HepG2 (cell line): ENCODE measurements around the gene ASH1L.
"Not testable (repeated sequence)": the region's sequence is repeated elsewhere in the genome, so short reads cannot be mapped to it uniquely, and the experiment has no call there.

Source experiments
- EHMT2 ChIP-seq: fragments of 200-600 bp; sonication (generic); IDR thresholded peaks from 2 replicates; pipeline ENCODE4 v1.7.0; 2017; ENCODE audit warnings: antibody characterized with exemption, low read depth, low read length, borderline replicate concordance
- GLI4 ChIP-seq: sonication (generic); formaldehyde crosslinking; IDR thresholded peaks from 2 replicates; pipeline ENCODE4 v1.5.1; 2020; ENCODE audit warnings: missing genetic modification reagents, mild to moderate bottlenecking, moderate library complexity, borderline replicate concordance
- POLR2AphosphoS5 ChIP-seq: IDR thresholded peaks from 2 replicates; pipeline ENCODE4 v1.6.1; 2012; ENCODE audit warnings: low read depth, low read length
- REST ChIP-seq, 2 experiments: IDR thresholded peaks; 2 replicates each; pipeline ENCODE4 v1.6.1; 2011 to 2012; ENCODE audit warnings: low read length in 2 of 2, borderline replicate concordance in 1 of 2, low read depth in 1 of 2, mild to moderate bottlenecking in 1 of 2, moderate library complexity in 1 of 2
- U2AF1 ChIP-seq: fragments of 200-400 bp; formaldehyde crosslinking; optimal IDR thresholded peaks from 2 replicates; pipeline ENCODE3; 2017; ENCODE audit warnings: mild to moderate bottlenecking, low read depth, low read length
- ZNF614 ChIP-seq: IDR thresholded peaks from 2 replicates; pipeline ENCODE4 v1.6.1; 2018; ENCODE audit warnings: missing biosample characterization, missing genetic modification reagents, inconsistent platforms, borderline replicate concordance
- TF ChIP-seq, protein P1 (sequence below): sonication (generic); formaldehyde crosslinking; IDR thresholded peaks from 2 replicates; pipeline ENCODE4 v1.4.0; 2020; ENCODE audit warnings: missing genetic modification reagents
- TF ChIP-seq, protein P2 (sequence below): sonication (generic); formaldehyde crosslinking; IDR thresholded peaks from one replicate; pipeline ENCODE4 v1.5.1; 2020; ENCODE audit warnings: mild to moderate bottlenecking, missing genetic modification reagents; ENCODE audit errors: not compliant biosample characterization
- TF ChIP-seq, protein P3 (sequence below): sonication (generic); formaldehyde crosslinking; IDR thresholded peaks from 2 replicates; pipeline ENCODE4 v1.5.0; 2020; ENCODE audit warnings: missing genetic modification reagents
- TF ChIP-seq, protein P4 (sequence below): sonication (generic); formaldehyde crosslinking; IDR thresholded peaks from 2 replicates; pipeline ENCODE4 v1.5.0; 2020; ENCODE audit warnings: mild to moderate bottlenecking, missing genetic modification reagents, borderline replicate concordance

DNA sequence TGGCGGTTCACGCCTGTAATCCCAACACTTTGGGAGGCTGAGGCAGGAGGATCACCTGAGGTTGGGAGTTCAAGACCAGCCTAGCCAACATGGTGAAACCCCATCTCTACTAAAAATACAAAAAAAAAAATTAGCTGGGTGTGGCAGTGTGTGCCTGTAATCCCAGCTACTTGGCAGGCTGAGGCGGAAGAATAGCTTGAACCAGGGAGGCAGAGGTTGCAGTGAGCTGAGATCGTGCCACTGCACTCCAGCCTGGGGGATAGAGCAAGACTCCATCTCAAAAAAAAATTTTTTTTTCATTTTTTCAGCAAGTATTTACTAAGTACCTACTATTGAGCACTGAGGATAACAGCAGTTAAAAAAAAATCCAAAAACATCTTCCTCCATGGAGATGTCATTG is 69.0 kb downstream of the ASH1L start:
- TF ChIP-seq GLI4; EHMT2; U2AF1; REST (IDR thresholded peaks at IDR 0.05; ENCODE audit: borderline replicate concordance in 1 of 2, low read depth in 1 of 2, low read length in 2 of 2); POLR2AphosphoS5; ZNF614 (CRISPR knock-in tag): not testable (repeated sequence)
- TF ChIP-seq, protein P1, sequence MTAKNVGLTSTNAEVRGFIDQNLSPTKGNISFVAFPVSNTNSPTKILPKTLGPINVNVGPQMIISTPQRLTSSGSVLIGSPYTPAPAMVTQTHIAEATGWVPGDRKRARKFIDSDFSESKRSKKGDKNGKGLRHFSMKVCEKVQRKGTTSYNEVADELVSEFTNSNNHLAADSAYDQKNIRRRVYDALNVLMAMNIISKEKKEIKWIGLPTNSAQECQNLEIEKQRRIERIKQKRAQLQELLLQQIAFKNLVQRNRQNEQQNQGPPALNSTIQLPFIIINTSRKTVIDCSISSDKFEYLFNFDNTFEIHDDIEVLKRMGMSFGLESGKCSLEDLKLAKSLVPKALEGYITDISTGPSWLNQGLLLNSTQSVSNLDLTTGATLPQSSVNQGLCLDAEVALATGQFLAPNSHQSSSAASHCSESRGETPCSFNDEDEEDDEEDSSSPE = not testable (repeated sequence)
- TF ChIP-seq, protein P2, sequence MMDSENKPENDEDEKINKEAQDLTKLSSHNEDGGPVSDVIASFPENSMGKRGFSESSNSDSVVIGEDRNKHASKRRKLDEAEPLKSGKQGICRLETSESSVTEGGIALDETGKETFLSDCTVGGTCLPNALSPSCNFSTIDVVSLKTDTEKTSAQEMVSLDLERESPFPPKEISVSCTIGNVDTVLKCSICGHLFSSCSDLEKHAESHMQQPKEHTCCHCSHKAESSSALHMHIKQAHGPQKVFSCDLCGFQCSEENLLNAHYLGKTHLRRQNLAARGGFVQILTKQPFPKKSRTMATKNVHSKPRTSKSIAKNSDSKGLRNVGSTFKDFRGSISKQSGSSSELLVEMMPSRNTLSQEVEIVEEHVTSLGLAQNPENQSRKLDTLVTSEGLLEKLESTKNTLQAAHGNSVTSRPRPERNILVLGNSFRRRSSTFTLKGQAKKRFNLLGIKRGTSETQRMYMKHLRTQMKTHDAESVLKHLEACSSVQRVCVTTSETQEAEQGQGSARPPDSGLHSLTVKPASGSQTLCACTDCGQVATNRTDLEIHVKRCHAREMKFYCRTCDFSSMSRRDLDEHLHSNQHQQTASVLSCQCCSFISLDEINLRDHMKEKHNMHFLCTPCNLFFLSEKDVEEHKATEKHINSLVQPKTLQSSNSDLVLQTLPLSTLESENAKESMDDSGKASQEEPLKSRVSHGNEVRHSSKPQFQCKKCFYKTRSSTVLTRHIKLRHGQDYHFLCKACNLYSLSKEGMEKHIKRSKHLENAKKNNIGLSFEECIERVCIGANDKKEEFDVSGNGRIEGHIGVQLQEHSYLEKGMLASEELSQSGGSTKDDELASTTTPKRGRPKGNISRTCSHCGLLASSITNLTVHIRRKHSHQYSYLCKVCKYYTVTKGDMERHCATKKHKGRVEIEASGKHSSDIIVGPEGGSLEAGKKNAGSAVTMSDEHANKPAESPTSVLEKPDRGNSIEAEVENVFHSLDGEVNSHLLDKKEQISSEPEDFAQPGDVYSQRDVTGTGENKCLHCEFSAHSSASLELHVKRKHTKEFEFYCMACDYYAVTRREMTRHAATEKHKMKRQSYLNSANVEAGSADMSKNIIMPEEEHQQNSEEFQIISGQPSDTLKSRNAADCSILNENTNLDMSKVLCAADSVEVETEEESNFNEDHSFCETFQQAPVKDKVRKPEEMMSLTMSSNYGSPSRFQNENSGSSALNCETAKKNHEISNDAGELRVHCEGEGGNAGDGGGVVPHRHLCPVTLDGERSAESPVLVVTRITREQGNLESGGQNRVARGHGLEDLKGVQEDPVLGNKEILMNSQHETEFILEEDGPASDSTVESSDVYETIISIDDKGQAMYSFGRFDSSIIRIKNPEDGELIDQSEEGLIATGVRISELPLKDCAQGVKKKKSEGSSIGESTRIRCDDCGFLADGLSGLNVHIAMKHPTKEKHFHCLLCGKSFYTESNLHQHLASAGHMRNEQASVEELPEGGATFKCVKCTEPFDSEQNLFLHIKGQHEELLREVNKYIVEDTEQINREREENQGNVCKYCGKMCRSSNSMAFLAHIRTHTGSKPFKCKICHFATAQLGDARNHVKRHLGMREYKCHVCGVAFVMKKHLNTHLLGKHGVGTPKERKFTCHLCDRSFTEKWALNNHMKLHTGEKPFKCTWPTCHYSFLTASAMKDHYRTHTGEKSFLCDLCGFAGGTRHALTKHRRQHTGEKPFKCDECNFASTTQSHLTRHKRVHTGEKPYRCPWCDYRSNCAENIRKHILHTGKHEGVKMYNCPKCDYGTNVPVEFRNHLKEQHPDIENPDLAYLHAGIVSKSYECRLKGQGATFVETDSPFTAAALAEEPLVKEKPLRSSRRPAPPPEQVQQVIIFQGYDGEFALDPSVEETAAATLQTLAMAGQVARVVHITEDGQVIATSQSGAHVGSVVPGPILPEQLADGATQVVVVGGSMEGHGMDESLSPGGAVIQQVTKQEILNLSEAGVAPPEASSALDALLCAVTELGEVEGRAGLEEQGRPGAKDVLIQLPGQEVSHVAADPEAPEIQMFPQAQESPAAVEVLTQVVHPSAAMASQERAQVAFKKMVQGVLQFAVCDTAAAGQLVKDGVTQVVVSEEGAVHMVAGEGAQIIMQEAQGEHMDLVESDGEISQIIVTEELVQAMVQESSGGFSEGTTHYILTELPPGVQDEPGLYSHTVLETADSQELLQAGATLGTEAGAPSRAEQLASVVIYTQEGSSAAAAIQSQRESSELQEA (CRISPR knock-in tag) = not testable (repeated sequence)
- TF ChIP-seq, protein P3, sequence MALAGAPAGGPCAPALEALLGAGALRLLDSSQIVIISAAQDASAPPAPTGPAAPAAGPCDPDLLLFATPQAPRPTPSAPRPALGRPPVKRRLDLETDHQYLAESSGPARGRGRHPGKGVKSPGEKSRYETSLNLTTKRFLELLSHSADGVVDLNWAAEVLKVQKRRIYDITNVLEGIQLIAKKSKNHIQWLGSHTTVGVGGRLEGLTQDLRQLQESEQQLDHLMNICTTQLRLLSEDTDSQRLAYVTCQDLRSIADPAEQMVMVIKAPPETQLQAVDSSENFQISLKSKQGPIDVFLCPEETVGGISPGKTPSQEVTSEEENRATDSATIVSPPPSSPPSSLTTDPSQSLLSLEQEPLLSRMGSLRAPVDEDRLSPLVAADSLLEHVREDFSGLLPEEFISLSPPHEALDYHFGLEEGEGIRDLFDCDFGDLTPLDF = not testable (repeated sequence)
- TF ChIP-seq, protein P4, sequence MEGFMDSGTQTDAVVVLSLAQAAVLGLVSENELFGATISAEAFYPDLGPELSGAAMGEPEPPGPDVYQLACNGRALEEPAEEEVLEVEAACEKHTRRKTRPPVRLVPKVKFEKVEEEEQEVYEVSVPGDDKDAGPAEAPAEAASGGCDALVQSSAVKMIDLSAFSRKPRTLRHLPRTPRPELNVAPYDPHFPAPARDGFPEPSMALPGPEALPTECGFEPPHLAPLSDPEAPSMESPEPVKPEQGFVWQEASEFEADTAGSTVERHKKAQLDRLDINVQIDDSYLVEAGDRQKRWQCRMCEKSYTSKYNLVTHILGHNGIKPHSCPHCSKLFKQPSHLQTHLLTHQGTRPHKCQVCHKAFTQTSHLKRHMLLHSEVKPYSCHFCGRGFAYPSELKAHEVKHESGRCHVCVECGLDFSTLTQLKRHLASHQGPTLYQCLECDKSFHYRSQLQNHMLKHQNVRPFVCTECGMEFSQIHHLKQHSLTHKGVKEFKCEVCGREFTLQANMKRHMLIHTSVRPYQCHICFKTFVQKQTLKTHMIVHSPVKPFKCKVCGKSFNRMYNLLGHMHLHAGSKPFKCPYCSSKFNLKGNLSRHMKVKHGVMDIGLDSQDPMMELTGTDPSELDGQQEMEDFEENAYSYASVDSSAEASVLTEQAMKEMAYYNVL = not testable (repeated sequence)
